A673 (cell line): ENCODE measurements around the gene CCDC154.

Experiments
- EZH2 ChIP-seq: fragments of 200-600 bp; sonication (generic); IDR thresholded peaks from 2 replicates; pipeline ENCODE4 v1.6.1; 2017; ENCODE audit warnings: borderline replicate concordance, low read depth, mild to moderate bottlenecking, mixed read lengths, antibody characterized with exemption, low read length; ENCODE audit not compliant: poor library complexity, severe bottlenecking
- TF ChIP-seq, protein P1 (sequence below): fragments of 300-800, 200-600 bp; sonication (generic); conservative IDR thresholded peaks from 2 replicates; pipeline ENCODE4 v1.5.1; 2017; ENCODE audit warnings: low read depth, mild to moderate bottlenecking, antibody characterized with exemption, low read length, moderate library complexity, mixed read lengths

DNA sequence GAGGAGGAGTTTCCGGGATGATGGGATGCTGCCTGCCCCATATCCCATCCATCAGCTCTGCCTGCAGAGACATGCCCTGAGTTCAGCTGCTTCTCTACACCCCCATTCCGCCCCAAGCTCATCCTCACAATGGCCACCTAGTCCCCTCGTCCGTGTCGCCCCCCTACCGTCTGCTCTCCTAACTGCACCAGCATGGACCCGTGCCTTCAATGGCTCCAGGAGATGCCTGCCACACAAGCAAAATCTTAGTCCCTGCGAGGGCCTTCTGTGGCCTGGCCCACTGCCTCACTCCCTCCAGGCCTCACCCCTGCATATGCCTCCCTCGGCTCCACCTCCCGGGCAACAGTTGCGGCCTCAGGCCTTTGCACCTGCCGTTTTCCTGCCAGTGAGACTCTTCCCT lies 47.0 kb upstream of the CCDC154 start:
- TF ChIP-seq, protein P1, sequence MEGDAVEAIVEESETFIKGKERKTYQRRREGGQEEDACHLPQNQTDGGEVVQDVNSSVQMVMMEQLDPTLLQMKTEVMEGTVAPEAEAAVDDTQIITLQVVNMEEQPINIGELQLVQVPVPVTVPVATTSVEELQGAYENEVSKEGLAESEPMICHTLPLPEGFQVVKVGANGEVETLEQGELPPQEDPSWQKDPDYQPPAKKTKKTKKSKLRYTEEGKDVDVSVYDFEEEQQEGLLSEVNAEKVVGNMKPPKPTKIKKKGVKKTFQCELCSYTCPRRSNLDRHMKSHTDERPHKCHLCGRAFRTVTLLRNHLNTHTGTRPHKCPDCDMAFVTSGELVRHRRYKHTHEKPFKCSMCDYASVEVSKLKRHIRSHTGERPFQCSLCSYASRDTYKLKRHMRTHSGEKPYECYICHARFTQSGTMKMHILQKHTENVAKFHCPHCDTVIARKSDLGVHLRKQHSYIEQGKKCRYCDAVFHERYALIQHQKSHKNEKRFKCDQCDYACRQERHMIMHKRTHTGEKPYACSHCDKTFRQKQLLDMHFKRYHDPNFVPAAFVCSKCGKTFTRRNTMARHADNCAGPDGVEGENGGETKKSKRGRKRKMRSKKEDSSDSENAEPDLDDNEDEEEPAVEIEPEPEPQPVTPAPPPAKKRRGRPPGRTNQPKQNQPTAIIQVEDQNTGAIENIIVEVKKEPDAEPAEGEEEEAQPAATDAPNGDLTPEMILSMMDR, result no peak
- TF ChIP-seq EZH2, result no peak
